Measurements from ENCODE around the gene LCE2D.
"Not testable (repeated sequence)": the region's sequence is repeated elsewhere in the genome, so short reads cannot be mapped to it uniquely, and the experiment has no call there.

- TF ChIP-seq POLR2A, CTCF (IDR thresholded peaks at IDR 0.05): not testable (repeated sequence)
Measured at GRCh38 chr1:152674983-152675382, 11.8 kb downstream of the LCE2D start, which contains the start of gene LCE2C.
